ENCODE results near the gene AMZ1.
"Not testable (repeated sequence)": the region's sequence is repeated elsewhere in the genome, so short reads cannot be mapped to it uniquely, and the experiment has no call there.

AMZ1 gene

GRCh38 chr7:2692543-2692942 lies 4.5 kb downstream of the AMZ1 start:
- no peak for DNase-seq

DNA sequence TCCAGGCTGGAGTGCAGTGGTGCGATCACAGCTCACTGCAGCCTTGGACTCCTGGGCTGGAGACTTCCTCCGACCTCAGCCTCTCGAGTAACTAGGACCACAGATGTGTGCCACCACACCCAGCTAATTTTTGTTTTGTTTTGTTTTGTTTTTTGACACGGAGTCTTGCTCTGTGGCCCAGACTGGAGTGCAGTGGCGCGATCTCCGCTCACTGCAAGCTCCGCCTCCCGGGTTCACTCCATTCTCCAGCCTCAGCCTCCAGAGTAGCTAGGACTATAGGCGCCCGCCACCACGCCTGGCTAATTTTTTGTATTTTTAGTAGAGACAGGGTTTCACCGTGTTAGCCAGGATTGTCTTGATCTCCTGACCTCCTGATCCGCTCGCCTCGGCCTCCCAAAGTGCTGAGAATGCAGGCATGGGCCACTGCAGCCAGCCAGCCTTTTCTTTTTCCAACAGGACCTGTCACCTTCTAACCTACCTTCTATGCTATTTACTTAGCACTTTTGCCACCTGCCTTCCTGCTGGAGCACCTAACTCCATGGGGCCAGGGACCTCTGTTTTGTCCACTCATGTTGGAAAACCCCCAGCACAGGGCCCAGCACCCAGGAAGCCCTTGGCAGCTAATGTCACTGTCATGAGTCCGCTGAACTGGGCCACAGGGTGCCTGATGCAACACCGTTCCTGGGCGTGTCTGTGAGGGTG lies 5.6 kb downstream of the AMZ1 start:
- DNase-seq: not testable (repeated sequence)

- not testable (repeated sequence) for DNase-seq
These were observed 6.1 kb downstream of the AMZ1 start for GRCh38 chr7:2694122-2694436.

- DNase-seq: peak; percentile 83
These were observed 10.7 kb downstream of the AMZ1 start for GRCh38 chr7:2698581-2699288.

DNA sequence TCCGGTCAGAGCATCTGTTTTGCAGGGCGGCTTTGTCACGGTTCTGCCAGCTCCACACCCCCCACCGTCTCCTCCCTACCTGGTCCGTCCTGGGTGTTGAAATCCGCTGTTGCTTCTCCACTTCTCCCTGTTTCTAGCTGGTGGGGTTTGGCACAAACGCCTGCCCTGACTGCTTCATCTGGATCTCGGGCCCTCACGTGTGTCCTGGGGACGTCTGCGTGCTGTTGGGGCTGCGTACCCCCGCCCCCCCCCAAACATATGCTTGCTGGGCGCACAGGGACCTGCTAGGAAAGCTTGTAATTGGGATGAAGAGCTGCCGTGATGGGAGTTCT lies 11.3 kb downstream of the AMZ1 start:
- no peak for DNase-seq

GRCh38 chr7:2700141-2700850 lies 12.3 kb downstream of the AMZ1 start:
- DNase-seq: no peak

GRCh38 chr7:2701424-2701823 lies 13.4 kb downstream of the AMZ1 start:
- DNase-seq: no peak

GRCh38 chr7:2701832-2702593 lies 14.0 kb downstream of the AMZ1 start:
- DNase-seq: no peak

DNA sequence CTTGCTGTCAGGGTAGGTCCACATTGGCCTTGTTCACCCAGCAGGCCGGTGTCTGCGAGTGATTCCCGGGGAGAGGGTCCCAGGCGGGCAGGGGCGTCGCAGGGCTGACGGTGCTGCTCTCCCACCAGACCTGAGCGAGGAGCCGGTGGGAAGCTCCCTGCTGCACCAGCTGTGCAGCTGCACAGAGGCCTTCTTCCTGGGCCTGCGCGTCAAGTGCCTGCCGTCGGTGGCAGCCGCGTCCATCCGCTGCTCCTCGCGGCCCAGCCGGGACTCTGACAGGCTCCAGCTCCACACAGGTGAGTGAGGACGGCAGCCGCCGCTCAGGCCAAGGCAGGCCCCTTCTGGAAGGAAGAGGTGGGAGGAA lies 14.6 kb downstream of the AMZ1 start:
- DNase-seq: no peak

GRCh38 chr7:2705371-2706096 lies 17.5 kb downstream of the AMZ1 start:
- DNase-seq: no peak

GRCh38 chr7:2706685-2707126 lies 18.7 kb downstream of the AMZ1 start:
- DNase-seq: no peak

GRCh38 chr7:2707481-2707880 lies 19.5 kb downstream of the AMZ1 start:
- no peak for DNase-seq

GRCh38 chr7:2708041-2708440 lies 20.0 kb downstream of the AMZ1 start:
- no peak for DNase-seq

- no peak for DNase-seq
These were observed 20.7 kb downstream of the AMZ1 start for GRCh38 chr7:2708547-2709310.

DNA sequence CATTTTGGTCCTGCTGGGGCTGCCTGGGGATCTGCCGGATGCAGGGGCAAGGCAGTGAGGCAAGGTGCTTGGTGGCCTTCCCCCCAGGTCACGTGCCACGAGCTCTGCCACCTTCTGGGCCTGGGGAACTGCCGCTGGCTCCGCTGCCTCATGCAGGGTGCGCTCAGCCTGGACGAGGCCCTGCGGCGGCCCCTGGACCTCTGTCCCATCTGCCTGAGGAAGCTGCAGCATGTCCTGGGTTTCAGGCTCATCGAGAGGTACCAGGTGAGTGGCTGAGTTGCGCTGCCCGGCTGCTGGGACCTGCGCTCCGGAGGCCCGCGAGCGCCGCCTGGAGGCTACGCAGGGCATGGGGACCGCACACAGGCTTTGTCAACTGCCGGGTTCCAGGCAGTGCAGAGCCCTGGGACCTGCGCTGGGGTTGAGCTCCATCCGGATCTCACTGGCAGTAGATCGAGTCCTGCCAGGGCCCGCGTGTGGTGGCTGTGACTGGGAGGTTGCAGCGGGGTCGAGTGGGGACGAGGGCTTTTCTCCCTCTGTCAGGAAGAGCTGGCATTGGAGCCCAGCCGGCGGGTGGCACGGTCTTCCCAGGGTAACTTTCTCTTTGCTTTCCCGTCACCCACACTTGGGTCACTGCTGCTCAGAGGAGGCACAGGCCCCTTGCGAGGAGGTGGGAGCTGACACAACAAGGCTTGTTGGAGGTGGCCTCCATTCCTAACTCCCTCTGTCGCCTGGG lies 21.7 kb downstream of the AMZ1 start:
- peak; percentile 91 for DNase-seq

GRCh38 chr7:2710286-2710655 lies 22.3 kb downstream of the AMZ1 start:
- DNase-seq: peak; percentile 90

GRCh38 chr7:2710901-2711551 lies 23.0 kb downstream of the AMZ1 start:
- DNase-seq: peak; percentile 73

- DNase-seq: no peak
These were observed 24.1 kb downstream of the AMZ1 start for GRCh38 chr7:2711895-2712675.

DNA sequence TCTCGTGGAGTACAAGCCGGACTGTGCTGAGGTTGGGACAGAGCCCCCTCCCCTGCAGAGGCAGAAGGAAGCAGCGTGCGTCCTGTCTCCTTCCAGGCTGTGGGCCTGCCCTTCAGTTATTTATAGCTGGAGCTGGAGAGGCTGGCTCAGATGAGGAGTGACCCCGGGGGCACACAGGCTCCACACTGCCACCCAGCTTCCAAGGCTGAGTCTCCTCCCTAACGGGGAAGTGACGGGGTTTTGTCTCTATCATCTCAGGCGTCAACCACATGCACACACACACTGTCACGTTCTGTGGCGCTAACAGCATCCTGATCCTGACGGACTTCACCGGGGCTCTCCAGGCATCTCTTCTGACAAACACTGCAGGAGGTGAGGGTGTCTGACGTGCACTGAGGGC lies 25.4 kb downstream of the AMZ1 start:
- no peak for DNase-seq

DNA sequence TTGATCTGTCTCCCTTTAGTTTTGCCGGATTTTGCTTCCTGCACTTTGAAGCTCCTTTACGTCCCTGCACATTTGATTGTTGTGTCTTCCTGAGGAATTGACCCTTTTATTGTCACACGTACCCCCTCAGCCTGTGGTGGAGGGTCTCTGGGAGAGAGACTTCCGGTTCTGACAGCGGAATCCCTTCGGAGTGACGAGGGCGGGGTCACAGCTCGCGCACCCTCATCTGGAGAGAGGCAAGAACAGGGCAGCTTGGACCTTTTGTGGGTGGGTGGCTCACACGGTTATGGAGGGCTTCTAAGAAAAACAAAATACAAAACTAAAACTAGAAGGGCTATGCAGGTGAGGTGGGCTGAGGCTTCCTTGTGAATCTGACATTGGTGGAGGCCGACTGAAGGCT lies 26.0 kb downstream of the AMZ1 start:
- no peak for DNase-seq
